Panc1 (cell line): Measurements from ENCODE around the gene SMIM35. TPM values are rescaled to one million over a fixed set of nuclear protein-coding genes. Genes with fewer than 3 reads are reported as not detected.

ENCODE experiments used
- ATAC-seq: fragments of 200-7000 bp; cut with Tn5 transposase; 2 replicates; pipeline ENCODE4 v1.9.1; 2020; ENCODE audit warnings: mild to moderate bottlenecking, moderate library complexity
- BruUV-seq: library from RNA; stranded (reverse); fragments of 400-500 nt; replicated peaks from 2 replicates; lab custom pipeline; 2021; lab: Mats Ljungman, UMichigan
- CTCF ChIA-PET: fragments of 300-600 bp; sonication (Branson Sonifier 250); formaldehyde crosslinking; loops from one replicate; lab custom pipeline; 2022; ENCODE audit warnings: antibody characterized with exemption; lab: Charles Lee
- POLR2A ChIA-PET: fragments of 300-600 bp; sonication (Branson Sonifier 250); formaldehyde crosslinking; loops from one replicate; lab custom pipeline; 2022; ENCODE audit warnings: antibody characterized with exemption; lab: Charles Lee
- DNase-seq: peaks from one replicate; pipeline ENCODE4 v3.0.0-alpha.2; 2010; ENCODE audit warnings: low read depth, low spot score
- H3K27ac ChIP-seq: 2 replicates; pipeline ENCODE4 v1.5.1; 2011; ENCODE audit warnings: mild to moderate bottlenecking, low read length, inconsistent platforms
- H3K27me3 ChIP-seq: fragments of 200-500 bp; sonication (Bioruptor generic); 2 replicates; pipeline ENCODE4 v1.6.0; 2014; ENCODE audit warnings: low read length, inconsistent platforms; ENCODE audit not compliant: control insufficient read depth, insufficient read depth
- H3K36me3 ChIP-seq: fragments of 200-500 bp; sonication (Bioruptor generic); 2 replicates; pipeline ENCODE4 v1.5.1; 2014; ENCODE audit warnings: inconsistent platforms, mild to moderate bottlenecking, low read length, moderate library complexity; ENCODE audit not compliant: control insufficient read depth, insufficient read depth
- H3K4me1 ChIP-seq: 2 replicates; pipeline ENCODE4 v1.5.1; 2011; ENCODE audit warnings: inconsistent platforms, mild to moderate bottlenecking, low read length, moderate library complexity; ENCODE audit not compliant: control insufficient read depth, insufficient read depth
- H3K4me3 ChIP-seq, 2 experiments: 2 replicates each; pipeline ENCODE4 v1.5.1; 2011 to 2012; ENCODE audit warnings: low read depth in 2 of 2, low read length in 2 of 2, mild to moderate bottlenecking in 2 of 2, inconsistent platforms in 1 of 2, moderate library complexity in 1 of 2
- H3K9me3 ChIP-seq: fragments of 200-500 bp; sonication (Bioruptor generic); 2 replicates; pipeline ENCODE4 v1.5.1; 2014; ENCODE audit warnings: low read depth, mild to moderate bottlenecking, inconsistent platforms, low read length, moderate library complexity; ENCODE audit not compliant: control insufficient read depth, insufficient read depth
- POLR2AphosphoS5 ChIP-seq: IDR thresholded peaks from 2 replicates; pipeline ENCODE4 v1.6.1; 2012; ENCODE audit warnings: mild to moderate bottlenecking, low read depth, low read length, moderate library complexity
- SIN3A ChIP-seq: IDR thresholded peaks from 2 replicates; pipeline ENCODE4 v1.6.1; 2012; ENCODE audit warnings: low read depth, mild to moderate bottlenecking, low read length, moderate library complexity, borderline replicate concordance; ENCODE audit not compliant: insufficient read depth
- TCF7L2 ChIP-seq: IDR thresholded peaks from 2 replicates; pipeline ENCODE4 v1.6.1; 2011; ENCODE audit warnings: mild to moderate bottlenecking, low read depth, low read length, inconsistent platforms
- in situ Hi-C: cut with HindIII; loops from 2 replicates; pipeline ENCODE4 v1.10.0; 2016; ENCODE audit warnings: low sequenced_read_pairs, low pct_unique_long_range_greater_than_20kb
- intact Hi-C: fragments of 100-400 bp; cut with micrococcal nuclease; formaldehyde crosslinking; loops from one replicate; pipeline ENCODE4 v1.10.0; 2022; ENCODE audit not compliant: unreplicated experiment
- total RNA-seq: library from RNA; stranded (reverse); gene quantifications from one replicate; pipeline ENCODE4 v1.2.1, GENCODE V29; 2021; ENCODE audit not compliant: unreplicated experiment
- TF ChIP-seq, protein P1 (sequence below), 2 experiments: IDR thresholded peaks; 2 replicates each; pipeline ENCODE4 v1.6.1; 2011 to 2012; ENCODE audit warnings: low read depth in 2 of 2, control low read depth in 1 of 2, low read length in 1 of 2, mild to moderate bottlenecking in 1 of 2, moderate library complexity in 1 of 2; ENCODE audit not compliant: insufficient read depth in 1 of 2
- TF ChIP-seq, protein P2 (sequence below): fragments of 450-650 bp; IDR thresholded peaks from 2 replicates; pipeline ENCODE4 v1.5.1; 2017; ENCODE audit warnings: mild to moderate bottlenecking

Gene SMIM35
- total RNA-seq, 1 experiment from 2014 or later, result not detected

DNA sequence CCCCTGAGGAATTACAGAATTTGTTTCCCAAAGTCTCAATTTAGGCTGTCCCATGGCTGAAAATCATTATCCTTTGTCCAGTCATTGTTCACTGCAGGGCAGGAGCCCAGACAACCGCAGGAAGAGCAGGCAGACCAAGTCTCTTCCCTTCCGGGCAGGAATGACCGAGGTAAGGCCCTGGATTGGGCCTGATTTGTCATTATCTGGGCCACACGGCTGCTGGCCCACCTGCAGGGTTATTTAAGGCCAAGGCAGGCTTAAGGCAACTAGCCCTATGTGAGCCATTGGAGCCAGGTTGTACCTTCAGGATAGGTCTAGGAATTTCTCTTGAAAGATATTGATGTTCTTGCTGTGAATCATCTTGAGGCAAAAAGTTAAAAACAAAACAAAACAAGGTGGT lies 110.3 kb downstream of the SMIM35 start:
- DNase-seq (no peak), ATAC-seq (no peak)
- in situ Hi-C loops, result no loop called here
- no TSS peak for BruUV-seq
- Histone ChIP-seq H3K4me3 (no peak overlapping the region), H3K36me3 (no peaks in the 10 kb centered on the region), H3K27ac (no peak overlapping the region), H3K27me3 (peaks cover 14% of the 10 kb centered on the region), H3K9me3 (no peaks in the 10 kb centered on the region), H3K4me1 (peaks cover 8% of the 10 kb centered on the region; the same call in 1 of the 2 replicates)
- intact Hi-C loops, result no loop called here
- CTCF ChIA-PET, result no interaction called here
- POLR2A ChIA-PET, result no interaction called here
- TF ChIP-seq TCF7L2 (no peak), SIN3A (no peak), POLR2AphosphoS5 (no peak)
- TF ChIP-seq, protein P1, sequence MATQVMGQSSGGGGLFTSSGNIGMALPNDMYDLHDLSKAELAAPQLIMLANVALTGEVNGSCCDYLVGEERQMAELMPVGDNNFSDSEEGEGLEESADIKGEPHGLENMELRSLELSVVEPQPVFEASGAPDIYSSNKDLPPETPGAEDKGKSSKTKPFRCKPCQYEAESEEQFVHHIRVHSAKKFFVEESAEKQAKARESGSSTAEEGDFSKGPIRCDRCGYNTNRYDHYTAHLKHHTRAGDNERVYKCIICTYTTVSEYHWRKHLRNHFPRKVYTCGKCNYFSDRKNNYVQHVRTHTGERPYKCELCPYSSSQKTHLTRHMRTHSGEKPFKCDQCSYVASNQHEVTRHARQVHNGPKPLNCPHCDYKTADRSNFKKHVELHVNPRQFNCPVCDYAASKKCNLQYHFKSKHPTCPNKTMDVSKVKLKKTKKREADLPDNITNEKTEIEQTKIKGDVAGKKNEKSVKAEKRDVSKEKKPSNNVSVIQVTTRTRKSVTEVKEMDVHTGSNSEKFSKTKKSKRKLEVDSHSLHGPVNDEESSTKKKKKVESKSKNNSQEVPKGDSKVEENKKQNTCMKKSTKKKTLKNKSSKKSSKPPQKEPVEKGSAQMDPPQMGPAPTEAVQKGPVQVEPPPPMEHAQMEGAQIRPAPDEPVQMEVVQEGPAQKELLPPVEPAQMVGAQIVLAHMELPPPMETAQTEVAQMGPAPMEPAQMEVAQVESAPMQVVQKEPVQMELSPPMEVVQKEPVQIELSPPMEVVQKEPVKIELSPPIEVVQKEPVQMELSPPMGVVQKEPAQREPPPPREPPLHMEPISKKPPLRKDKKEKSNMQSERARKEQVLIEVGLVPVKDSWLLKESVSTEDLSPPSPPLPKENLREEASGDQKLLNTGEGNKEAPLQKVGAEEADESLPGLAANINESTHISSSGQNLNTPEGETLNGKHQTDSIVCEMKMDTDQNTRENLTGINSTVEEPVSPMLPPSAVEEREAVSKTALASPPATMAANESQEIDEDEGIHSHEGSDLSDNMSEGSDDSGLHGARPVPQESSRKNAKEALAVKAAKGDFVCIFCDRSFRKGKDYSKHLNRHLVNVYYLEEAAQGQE (IDR thresholded peaks at IDR 0.05; ENCODE audit: insufficient read depth in 1 of 2, low read depth in 2 of 2, low read length in 1 of 2), result no peak
- TF ChIP-seq, protein P2, sequence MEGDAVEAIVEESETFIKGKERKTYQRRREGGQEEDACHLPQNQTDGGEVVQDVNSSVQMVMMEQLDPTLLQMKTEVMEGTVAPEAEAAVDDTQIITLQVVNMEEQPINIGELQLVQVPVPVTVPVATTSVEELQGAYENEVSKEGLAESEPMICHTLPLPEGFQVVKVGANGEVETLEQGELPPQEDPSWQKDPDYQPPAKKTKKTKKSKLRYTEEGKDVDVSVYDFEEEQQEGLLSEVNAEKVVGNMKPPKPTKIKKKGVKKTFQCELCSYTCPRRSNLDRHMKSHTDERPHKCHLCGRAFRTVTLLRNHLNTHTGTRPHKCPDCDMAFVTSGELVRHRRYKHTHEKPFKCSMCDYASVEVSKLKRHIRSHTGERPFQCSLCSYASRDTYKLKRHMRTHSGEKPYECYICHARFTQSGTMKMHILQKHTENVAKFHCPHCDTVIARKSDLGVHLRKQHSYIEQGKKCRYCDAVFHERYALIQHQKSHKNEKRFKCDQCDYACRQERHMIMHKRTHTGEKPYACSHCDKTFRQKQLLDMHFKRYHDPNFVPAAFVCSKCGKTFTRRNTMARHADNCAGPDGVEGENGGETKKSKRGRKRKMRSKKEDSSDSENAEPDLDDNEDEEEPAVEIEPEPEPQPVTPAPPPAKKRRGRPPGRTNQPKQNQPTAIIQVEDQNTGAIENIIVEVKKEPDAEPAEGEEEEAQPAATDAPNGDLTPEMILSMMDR, result no peak

- no peak for TF ChIP-seq SIN3A
- no peak for TF ChIP-seq POLR2AphosphoS5
- TF ChIP-seq TCF7L2, result no peak
- TF ChIP-seq, protein P1 (IDR thresholded peaks at IDR 0.05; ENCODE audit: insufficient read depth in 1 of 2, low read depth in 2 of 2, low read length in 1 of 2), result no peak
- TF ChIP-seq, protein P2, result no peak
- Histone ChIP-seq H3K4me3 (no peak overlapping the region), H3K27me3 (peaks cover 2% of the 10 kb centered on the region; the same call in 1 of the 2 replicates), H3K9me3 (no peaks in the 10 kb centered on the region), H3K36me3 (no peaks in the 10 kb centered on the region), H3K27ac (no peak overlapping the region), H3K4me1 (peaks cover 8% of the 10 kb centered on the region; the same call in 1 of the 2 replicates)
- no TSS peak for BruUV-seq
- DNase-seq (no peak), ATAC-seq (no peak)
- ChIA-PET CTCF (interaction anchor here (1.0 kb wide), 1 partner anchor 27 kb away, joined by 3 read pairs; no protein-coding TSS in a partner anchor), POLR2A (no interaction called here)
- intact Hi-C loops (no loop called here), in situ Hi-C loops (no loop called here)
Measured at GRCh38 chr11:117973503-117973860, 113.3 kb downstream of the SMIM35 start.
